Measurements from ENCODE around the gene C5orf58.

C5orf58 gene

GRCh38 chr5:170252720-170253350, 20.1 kb downstream of the C5orf58 start:
- H3K4me3 ChIP-seq (ENCODE audit: control insufficient read depth in 1 of 7, extremely low read depth in 1 of 7, insufficient read depth in 4 of 7, low read depth in 2 of 7, low read length in 6 of 7), result no peak overlapping the region
- ChIA-PET POLR2A (no interaction called here), CTCF (interaction anchor here (1.3 to 1.7 kb wide), 3 partner anchors 13 to 27 kb away, joined by 3 to 6 read pairs (median 4); no protein-coding TSS in a partner anchor)
- H3K9me3 ChIP-seq (ENCODE audit: control extremely low read depth in 1 of 5, control insufficient read depth in 4 of 5, insufficient read depth in 2 of 5, low read depth in 1 of 5, low read length in 4 of 5), result no peaks in the 10 kb centered on the region
- no peaks in the 10 kb centered on the region for H3K4me1 ChIP-seq (ENCODE audit: control extremely low read depth in 1 of 4, control insufficient read depth in 4 of 4, insufficient read depth in 4 of 4, low read length in 3 of 4)
- H3K27ac ChIP-seq (ENCODE audit: insufficient read depth in 1 of 2, low read depth in 1 of 2, low read length in 2 of 2, poor library complexity in 1 of 2, severe bottlenecking in 2 of 2), result no peak overlapping the region
- H3K36me3 ChIP-seq (ENCODE audit: control insufficient read depth in 4 of 4, insufficient read depth in 4 of 4, low read length in 3 of 4), result peaks cover 42 to 100% (median 83%) of the 10 kb centered on the region in 4 experiments
- 100% methylated on average over 2 of the region's 9 CpGs for WGBS (ENCODE audit: insufficient coverage)
- DNase-seq, result no peak
- no peaks in the 10 kb centered on the region for H3K27me3 ChIP-seq (replicated peaks in 2 of 5; ENCODE audit: control insufficient read depth in 4 of 5, insufficient read depth in 5 of 5, low read length in 4 of 5)

- CTCF ChIA-PET, result no interaction called here
- H3K9me3 ChIP-seq (ENCODE audit: control extremely low read depth in 1 of 5, control insufficient read depth in 4 of 5, insufficient read depth in 2 of 5, low read depth in 1 of 5, low read length in 4 of 5), result no peaks in the 10 kb centered on the region
- H3K27ac ChIP-seq (ENCODE audit: insufficient read depth in 1 of 2, low read depth in 1 of 2, low read length in 2 of 2, poor library complexity in 1 of 2, severe bottlenecking in 2 of 2), result no peak overlapping the region
- no peak overlapping the region for H3K4me3 ChIP-seq (ENCODE audit: control insufficient read depth in 1 of 7, extremely low read depth in 1 of 7, insufficient read depth in 4 of 7, low read depth in 2 of 7, low read length in 6 of 7)
- no peaks in the 10 kb centered on the region for H3K4me1 ChIP-seq (ENCODE audit: control extremely low read depth in 1 of 4, control insufficient read depth in 4 of 4, insufficient read depth in 4 of 4, low read length in 3 of 4)
- WGBS (ENCODE audit: insufficient coverage), result 88% methylated on average over 8 of the region's 8 CpGs
- no peaks in the 10 kb centered on the region for H3K27me3 ChIP-seq (replicated peaks in 2 of 5; ENCODE audit: control insufficient read depth in 4 of 5, insufficient read depth in 5 of 5, low read length in 4 of 5)
- POLR2A ChIA-PET, result no interaction called here
- H3K36me3 ChIP-seq (ENCODE audit: control insufficient read depth in 4 of 4, insufficient read depth in 4 of 4, low read length in 3 of 4), result peaks cover 47 to 99% (median 82%) of the 10 kb centered on the region in 4 experiments
- no peak for DNase-seq
Measured at GRCh38 chr5:170254056-170254455, 21.3 kb downstream of the C5orf58 start.

- Histone ChIP-seq H3K36me3 (ENCODE audit: control insufficient read depth in 4 of 4, insufficient read depth in 4 of 4, low read length in 3 of 4) (peaks cover 46 to 99% (median 86%) of the 10 kb centered on the region in 4 experiments), H3K4me1 (ENCODE audit: control extremely low read depth in 1 of 4, control insufficient read depth in 4 of 4, insufficient read depth in 4 of 4, low read length in 3 of 4) (no peaks in the 10 kb centered on the region), H3K4me3 (ENCODE audit: control insufficient read depth in 1 of 7, extremely low read depth in 1 of 7, insufficient read depth in 4 of 7, low read depth in 2 of 7, low read length in 6 of 7) (no peak overlapping the region), H3K9me3 (ENCODE audit: control extremely low read depth in 1 of 5, control insufficient read depth in 4 of 5, insufficient read depth in 2 of 5, low read depth in 1 of 5, low read length in 4 of 5) (no peaks in the 10 kb centered on the region), H3K27me3 (replicated peaks in 2 of 5; ENCODE audit: control insufficient read depth in 4 of 5, insufficient read depth in 5 of 5, low read length in 4 of 5) (no peaks in the 10 kb centered on the region), H3K27ac (ENCODE audit: insufficient read depth in 1 of 2, low read depth in 1 of 2, low read length in 2 of 2, poor library complexity in 1 of 2, severe bottlenecking in 2 of 2) (no peak overlapping the region)
- 100% methylated on average over 1 of the region's 1 CpG for WGBS (ENCODE audit: insufficient coverage)
- no peak for DNase-seq
- POLR2A ChIA-PET, result no interaction called here
- CTCF ChIA-PET, result interaction anchor here (1.4 kb wide), 2 partner anchors 9 to 43 kb away, joined by 4 to 5 read pairs; no protein-coding TSS in a partner anchor
Measured at GRCh38 chr5:170256571-170256970, 23.8 kb downstream of the C5orf58 start.

GRCh38 chr5:170257370-170257769, 24.6 kb downstream of the C5orf58 start:
- Histone ChIP-seq H3K9me3 (ENCODE audit: control extremely low read depth in 1 of 5, control insufficient read depth in 4 of 5, insufficient read depth in 2 of 5, low read depth in 1 of 5, low read length in 4 of 5) (no peaks in the 10 kb centered on the region), H3K4me3 (ENCODE audit: control insufficient read depth in 1 of 7, extremely low read depth in 1 of 7, insufficient read depth in 4 of 7, low read depth in 2 of 7, low read length in 6 of 7) (no peak overlapping the region), H3K36me3 (ENCODE audit: control insufficient read depth in 4 of 4, insufficient read depth in 4 of 4, low read length in 3 of 4) (peaks cover 47 to 99% (median 86%) of the 10 kb centered on the region in 4 experiments), H3K27me3 (replicated peaks in 2 of 5; ENCODE audit: control insufficient read depth in 4 of 5, insufficient read depth in 5 of 5, low read length in 4 of 5) (no peaks in the 10 kb centered on the region), H3K27ac (ENCODE audit: insufficient read depth in 1 of 2, low read depth in 1 of 2, low read length in 2 of 2, poor library complexity in 1 of 2, severe bottlenecking in 2 of 2) (peak overlapping the region in 1 of 2 experiments; percentile 18), H3K4me1 (ENCODE audit: control extremely low read depth in 1 of 4, control insufficient read depth in 4 of 4, insufficient read depth in 4 of 4, low read length in 3 of 4) (no peaks in the 10 kb centered on the region)
- 95% methylated on average over 2 of the region's 4 CpGs for WGBS (ENCODE audit: insufficient coverage)
- no peak for DNase-seq
- POLR2A ChIA-PET, result no interaction called here
- CTCF ChIA-PET, result interaction anchor here (0.6 to 1.4 kb wide), 3 partner anchors 13 to 42 kb away, joined by 3 to 4 read pairs (median 3); no protein-coding TSS in a partner anchor

GRCh38 chr5:170261528-170262043, 28.8 kb downstream of the C5orf58 start:
- 100% methylated on average over 2 of the region's 3 CpGs for WGBS (ENCODE audit: insufficient coverage)
- POLR2A ChIA-PET, result no interaction called here

GRCh38 chr5:170262061-170263045, 29.6 kb downstream of the C5orf58 start:
- Histone ChIP-seq H3K9me3 (ENCODE audit: control extremely low read depth in 1 of 5, control insufficient read depth in 4 of 5, insufficient read depth in 2 of 5, low read depth in 1 of 5, low read length in 4 of 5) (no peaks in the 10 kb centered on the region), H3K27ac (ENCODE audit: insufficient read depth in 1 of 2, low read depth in 1 of 2, low read length in 2 of 2, poor library complexity in 1 of 2, severe bottlenecking in 2 of 2) (no peak overlapping the region), H3K4me1 (ENCODE audit: control extremely low read depth in 1 of 4, control insufficient read depth in 4 of 4, insufficient read depth in 4 of 4, low read length in 3 of 4) (peaks cover 4 to 22% (median 16%) of the 10 kb centered on the region in 4 experiments), H3K36me3 (ENCODE audit: control insufficient read depth in 4 of 4, insufficient read depth in 4 of 4, low read length in 3 of 4) (peaks cover 44 to 97% (median 74%) of the 10 kb centered on the region in 4 experiments), H3K27me3 (replicated peaks in 2 of 5; ENCODE audit: control insufficient read depth in 4 of 5, insufficient read depth in 5 of 5, low read length in 4 of 5) (no peaks in the 10 kb centered on the region), H3K4me3 (ENCODE audit: control insufficient read depth in 1 of 7, extremely low read depth in 1 of 7, insufficient read depth in 4 of 7, low read depth in 2 of 7, low read length in 6 of 7) (no peak overlapping the region)
- WGBS (ENCODE audit: insufficient coverage), result 96% methylated on average over 7 of the region's 15 CpGs
- ChIA-PET CTCF (interaction anchor here (0.7 to 2.2 kb wide), 6 partner anchors 12 to 86 kb away, joined by 3 to 8 read pairs (median 6); no protein-coding TSS in a partner anchor), POLR2A (no interaction called here)
- DNase-seq, result no peak

More at GRCh38 chr5:170261528-170262043, 28.8 kb downstream of the C5orf58 start:
- Histone ChIP-seq H3K27ac (ENCODE audit: insufficient read depth in 1 of 2, low read depth in 1 of 2, low read length in 2 of 2, poor library complexity in 1 of 2, severe bottlenecking in 2 of 2) (no peak overlapping the region), H3K9me3 (ENCODE audit: control extremely low read depth in 1 of 5, control insufficient read depth in 4 of 5, insufficient read depth in 2 of 5, low read depth in 1 of 5, low read length in 4 of 5) (no peaks in the 10 kb centered on the region), H3K27me3 (replicated peaks in 2 of 5; ENCODE audit: control insufficient read depth in 4 of 5, insufficient read depth in 5 of 5, low read length in 4 of 5) (no peaks in the 10 kb centered on the region), H3K4me1 (ENCODE audit: control extremely low read depth in 1 of 4, control insufficient read depth in 4 of 4, insufficient read depth in 4 of 4, low read length in 3 of 4) (peaks cover 3 to 15% (median 8%) of the 10 kb centered on the region in 4 experiments), H3K36me3 (ENCODE audit: control insufficient read depth in 4 of 4, insufficient read depth in 4 of 4, low read length in 3 of 4) (peaks cover 43 to 97% (median 78%) of the 10 kb centered on the region in 4 experiments), H3K4me3 (ENCODE audit: control insufficient read depth in 1 of 7, extremely low read depth in 1 of 7, insufficient read depth in 4 of 7, low read depth in 2 of 7, low read length in 6 of 7) (no peak overlapping the region)
- no peak for DNase-seq
- CTCF ChIA-PET, result interaction anchor here (0.7 to 2.2 kb wide), 6 partner anchors 12 to 87 kb away, joined by 3 to 8 read pairs (median 6); no protein-coding TSS in a partner anchor
